Liver (tissue), 3 donors: Measurements from ENCODE around the gene SBF2.
A peak's percentile ranks its signal among the peaks of the same experiment; 100 is the strongest.

ENCODE experiments used
- GABPA ChIP-seq, 2 donors: IDR thresholded peaks in 1 of 2; conservative IDR thresholded peaks in 1 of 2; 2 replicates each; pipeline ENCODE4 v1.6.1; 2016; ENCODE audit warnings: antibody characterized with exemption in 2 of 2, mild to moderate bottlenecking in 1 of 2, moderate library complexity in 1 of 2
- JUND ChIP-seq, 2 donors: IDR thresholded peaks; 2 replicates each; pipeline ENCODE4 v1.6.1; 2016; ENCODE audit warnings: antibody characterized with exemption in 2 of 2
- RAD21 ChIP-seq, 2 donors: IDR thresholded peaks; 2 replicates each; pipeline ENCODE4 v1.6.1; 2016; ENCODE audit warnings: antibody characterized with exemption in 2 of 2, mild to moderate bottlenecking in 2 of 2
- TAF1 ChIP-seq: conservative IDR thresholded peaks from 2 replicates; pipeline ENCODE4 v1.6.1; 2016; ENCODE audit warnings: antibody characterized with exemption, mild to moderate bottlenecking
- YY1 ChIP-seq: IDR thresholded peaks from 2 replicates; pipeline ENCODE4 v1.6.1; 2016; ENCODE audit warnings: antibody characterized with exemption, mild to moderate bottlenecking
- TF ChIP-seq, protein P1 (sequence below): fragments of 150-350 bp; IDR thresholded peaks from 2 replicates; pipeline ENCODE4 v1.5.1; 2017; ENCODE audit warnings: improper control_type of control experiment, low read depth, low read length; ENCODE audit not compliant: missing input control
- donor health status: healthy.
- donor health status: healthy.

DNA sequence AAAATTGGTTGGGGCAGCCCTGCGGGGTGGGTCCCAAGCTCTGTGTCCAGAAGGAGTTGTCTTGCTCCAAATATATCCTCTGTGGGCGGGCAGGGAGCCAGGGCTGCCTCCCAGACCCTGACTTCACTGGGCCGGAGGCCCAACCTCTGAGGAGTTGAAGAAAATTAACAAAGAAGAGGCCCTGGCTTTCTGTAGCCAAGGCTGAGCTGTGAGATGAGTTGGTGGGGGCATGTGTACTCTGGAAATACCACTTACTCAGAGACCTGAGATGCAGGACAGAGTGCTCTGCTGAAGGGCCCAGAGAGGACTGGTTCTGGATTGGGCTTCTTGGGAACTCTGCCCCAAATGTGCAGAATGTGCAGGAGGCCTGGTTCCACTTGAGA lies 533.8 kb downstream of the SBF2 start:
- no peak for TF ChIP-seq YY1
- TF ChIP-seq, protein P1, sequence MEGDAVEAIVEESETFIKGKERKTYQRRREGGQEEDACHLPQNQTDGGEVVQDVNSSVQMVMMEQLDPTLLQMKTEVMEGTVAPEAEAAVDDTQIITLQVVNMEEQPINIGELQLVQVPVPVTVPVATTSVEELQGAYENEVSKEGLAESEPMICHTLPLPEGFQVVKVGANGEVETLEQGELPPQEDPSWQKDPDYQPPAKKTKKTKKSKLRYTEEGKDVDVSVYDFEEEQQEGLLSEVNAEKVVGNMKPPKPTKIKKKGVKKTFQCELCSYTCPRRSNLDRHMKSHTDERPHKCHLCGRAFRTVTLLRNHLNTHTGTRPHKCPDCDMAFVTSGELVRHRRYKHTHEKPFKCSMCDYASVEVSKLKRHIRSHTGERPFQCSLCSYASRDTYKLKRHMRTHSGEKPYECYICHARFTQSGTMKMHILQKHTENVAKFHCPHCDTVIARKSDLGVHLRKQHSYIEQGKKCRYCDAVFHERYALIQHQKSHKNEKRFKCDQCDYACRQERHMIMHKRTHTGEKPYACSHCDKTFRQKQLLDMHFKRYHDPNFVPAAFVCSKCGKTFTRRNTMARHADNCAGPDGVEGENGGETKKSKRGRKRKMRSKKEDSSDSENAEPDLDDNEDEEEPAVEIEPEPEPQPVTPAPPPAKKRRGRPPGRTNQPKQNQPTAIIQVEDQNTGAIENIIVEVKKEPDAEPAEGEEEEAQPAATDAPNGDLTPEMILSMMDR: no peak
- TF ChIP-seq GABPA (IDR thresholded peaks at IDR 0.05 in 1 of 2, conservative IDR thresholded peaks at IDR 0.05 in 1 of 2): no peak
- no peak for TF ChIP-seq JUND (IDR thresholded peaks at IDR 0.05)
- TF ChIP-seq RAD21 (IDR thresholded peaks at IDR 0.05): peak in 1 of 2 donors; percentile 25
- TF ChIP-seq TAF1: no peak
